HCT116 (cell line): Measurements from ENCODE around the gene CMTM8. TPM values are rescaled to one million over a fixed set of nuclear protein-coding genes. Genes with fewer than 3 reads are reported as not detected.

Experiments used
- ATAC-seq: fragments of 200-7000 bp; cut with Tn5 transposase; 2 replicates; pipeline ENCODE4 v1.9.1; 2020; ENCODE audit warnings: mild to moderate bottlenecking, moderate library complexity
- BruUV-seq: library from RNA; stranded (reverse); fragments of 400-500 nt; replicated peaks from 2 replicates; lab custom pipeline; 2021; lab: Mats Ljungman, UMichigan
- CTCF ChIA-PET: fragments of 300-600 bp; sonication (Branson Sonifier 250); formaldehyde crosslinking; loops from one replicate; lab custom pipeline; 2021; ENCODE audit warnings: antibody characterized with exemption; lab: Charles Lee
- POLR2A ChIA-PET: fragments of 300-600, 350-600 bp; sonication (Branson Sonifier 250); formaldehyde crosslinking; loops from one replicate; lab custom pipeline; 2021; ENCODE audit warnings: antibody characterized with exemption; lab: Charles Lee
- RAD21 ChIA-PET, 2 experiments: fragments of 300-600 bp; sonication (Branson Sonifier 250); formaldehyde crosslinking; loops; one replicate each; lab custom pipeline; 2023; ENCODE audit warnings: low total read pairs in 2 of 2; ENCODE audit not compliant: uncharacterized antibody in 2 of 2, unreplicated experiment in 2 of 2, low non-redundant PET in 1 of 2; lab: Charles Lee
- DNase-seq: peaks from one replicate; pipeline ENCODE4 v3.0.0-alpha.2; 2010; ENCODE audit warnings: low read depth, low spot score
- H2AFZ ChIP-seq: fragments of 200-600 bp; shearing (Covaris generic), sonication (generic); 2 replicates; pipeline ENCODE4 v1.6.1; 2017; ENCODE audit warnings: low read depth, mixed run types, mixed read lengths, antibody characterized with exemption, low read length; ENCODE audit not compliant: poor library complexity, severe bottlenecking
- H3K27ac ChIP-seq: 2 replicates; pipeline ENCODE4 v1.5.1; 2012; ENCODE audit warnings: low read depth, low read length
- H3K27me3 ChIP-seq: fragments of 200-600 bp; sonication (generic); 2 replicates; pipeline ENCODE4 v1.6.1; 2016; ENCODE audit warnings: mixed run types, low read length, mixed read lengths; ENCODE audit not compliant: insufficient read depth
- H3K36me3 ChIP-seq, 2 experiments: fragments of 200-500 bp in 1 of 2; fragments of 200-600 bp in 1 of 2; sonication (Bioruptor generic) in 1 of 2; sonication (generic) in 1 of 2; 2 replicates each; pipeline versions ENCODE4 v1.5.1 to v1.6.1; 2014 to 2016; ENCODE audit warnings: low read length in 2 of 2, inconsistent platforms in 1 of 2, mixed read lengths in 1 of 2, mixed run types in 1 of 2; ENCODE audit not compliant: insufficient read depth in 2 of 2, control insufficient read depth in 1 of 2
- H3K4me1 ChIP-seq, 2 experiments: fragments of 200-600 bp in 1 of 2; sonication (generic) in 1 of 2; 2 replicates each; pipeline versions ENCODE4 v1.5.1 to v1.6.1; 2012 to 2017; ENCODE audit warnings: low read length in 2 of 2, inconsistent platforms in 1 of 2, mild to moderate bottlenecking in 1 of 2, mixed read lengths in 1 of 2, mixed run types in 1 of 2, moderate library complexity in 1 of 2; ENCODE audit not compliant: insufficient read depth in 2 of 2, control insufficient read depth in 1 of 2
- H3K4me2 ChIP-seq: fragments of 200-600 bp; sonication (generic); 2 replicates; pipeline ENCODE4 v1.6.1; 2017; ENCODE audit warnings: mixed run types, low read length, mixed read lengths
- H3K4me3 ChIP-seq, 2 experiments: fragments of 200-600 bp in 1 of 2; sonication (generic) in 1 of 2; replicated peaks in 1 of 2; 2 replicates each; pipeline ENCODE4 v1.5.1; 2011 to 2016; ENCODE audit warnings: low read length in 2 of 2, control low read depth in 1 of 2, low read depth in 1 of 2, mild to moderate bottlenecking in 1 of 2, mixed read lengths in 1 of 2, mixed run types in 1 of 2
- H3K79me2 ChIP-seq: fragments of 200-600 bp; sonication (generic); 2 replicates; pipeline ENCODE4 v1.6.1; 2017; ENCODE audit warnings: mild to moderate bottlenecking, mixed run types, low read length, moderate library complexity, mixed read lengths; ENCODE audit not compliant: insufficient read depth
- H3K9ac ChIP-seq: fragments of 200-600 bp; sonication (generic); 2 replicates; pipeline ENCODE4 v1.6.1; 2016; ENCODE audit warnings: low read length, mixed read lengths
- H3K9me2 ChIP-seq: fragments of 200-600 bp; sonication (generic), shearing (Covaris generic); 2 replicates; pipeline ENCODE4 v1.6.1; 2017; ENCODE audit warnings: mixed run types, mild to moderate bottlenecking, moderate library complexity; ENCODE audit not compliant: insufficient read depth
- H3K9me3 ChIP-seq, 2 experiments: fragments of 200-500 bp in 1 of 2; fragments of 200-600 bp in 1 of 2; sonication (Bioruptor generic) in 1 of 2; sonication (generic) in 1 of 2; 2 replicates each; pipeline ENCODE4 v1.6.1; 2014 to 2017; ENCODE audit warnings: low read length in 2 of 2, mixed read lengths in 2 of 2, inconsistent platforms in 1 of 2, low read depth in 1 of 2, mild to moderate bottlenecking in 1 of 2, mixed run types in 1 of 2, moderate library complexity in 1 of 2; ENCODE audit not compliant: control insufficient read depth in 1 of 2, insufficient read depth in 1 of 2
- H4K20me1 ChIP-seq: fragments of 200-600 bp; sonication (generic), shearing (Covaris generic); 2 replicates; pipeline ENCODE4 v1.6.1; 2017; ENCODE audit warnings: mixed run types, mild to moderate bottlenecking, moderate library complexity; ENCODE audit not compliant: insufficient read depth
- EGR1 ChIP-seq: IDR thresholded peaks from 2 replicates; pipeline ENCODE4 v1.6.1; 2012; ENCODE audit warnings: low read depth
- EZH2 ChIP-seq: fragments of 200-600 bp; sonication (generic); IDR thresholded peaks from 2 replicates; pipeline ENCODE4 v1.6.1; 2017; ENCODE audit warnings: antibody characterized with exemption, mixed run types
- JUND ChIP-seq: IDR thresholded peaks from 2 replicates; pipeline ENCODE4 v1.6.1; 2012
- MAX ChIP-seq: IDR thresholded peaks from 2 replicates; pipeline ENCODE4 v1.6.1; 2012
- POLR2A ChIP-seq: IDR thresholded peaks from 2 replicates; pipeline ENCODE4 v1.7.0; 2011; ENCODE audit warnings: borderline replicate concordance; ENCODE audit not compliant: insufficient read depth, insufficient read length; ENCODE audit errors: extremely low read depth
- RAD21 ChIP-seq: IDR thresholded peaks from 2 replicates; pipeline ENCODE4 v1.6.1; 2012; ENCODE audit warnings: low read depth, mild to moderate bottlenecking
- SIN3A ChIP-seq: IDR thresholded peaks from 2 replicates; pipeline ENCODE4 v1.6.1; 2012; ENCODE audit warnings: low read depth
- TCF7L2 ChIP-seq: IDR thresholded peaks from 2 replicates; pipeline ENCODE4 v1.7.0; 2011; ENCODE audit warnings: borderline replicate concordance, inconsistent platforms; ENCODE audit not compliant: insufficient read depth, insufficient read length; ENCODE audit errors: extremely low read depth
- YY1 ChIP-seq: IDR thresholded peaks from 2 replicates; pipeline ENCODE4 v1.6.1; 2011; ENCODE audit warnings: low read length, low read depth, moderate library complexity, mild to moderate bottlenecking; ENCODE audit not compliant: insufficient replicate concordance; ENCODE audit errors: extremely low read depth
- ZFX ChIP-seq: fragments of 450-650 bp; IDR thresholded peaks from 2 replicates; pipeline ENCODE4 v1.6.1; 2017
- ZNF274 ChIP-seq: fragments of 200-500 bp; sonication (Bioruptor generic); IDR thresholded peaks from 2 replicates; pipeline ENCODE4 v1.6.1; 2014; ENCODE audit warnings: mild to moderate bottlenecking, low read depth, low read length, inconsistent platforms
- intact Hi-C: fragments of 100-400 bp; cut with micrococcal nuclease; formaldehyde crosslinking; loops from 2 replicates; pipeline ENCODE4 v1.10.0; 2022
- total RNA-seq: library from RNA; stranded (reverse); gene quantifications from one replicate; pipeline ENCODE4 v1.2.1, GENCODE V29; 2021; ENCODE audit not compliant: unreplicated experiment
- TF ChIP-seq, protein P1 (sequence below), 3 experiments: fragments of 200-600 bp in 1 of 3; sonication (generic) in 1 of 3; IDR thresholded peaks in 2 of 3; conservative IDR thresholded peaks in 1 of 3; 2 replicates each; pipeline ENCODE4 v1.5.1; 2012 to 2017; ENCODE audit warnings: low read depth in 2 of 3, low read length in 2 of 3, antibody characterized with exemption in 1 of 3, borderline replicate concordance in 1 of 3, control low read depth in 1 of 3, mild to moderate bottlenecking in 1 of 3, mixed read lengths in 1 of 3, mixed run types in 1 of 3, moderate library complexity in 1 of 3; ENCODE audit not compliant: insufficient read depth in 1 of 3
- TF ChIP-seq, protein P2 (sequence below): IDR thresholded peaks from 2 replicates; pipeline ENCODE4 v1.6.1; 2012; ENCODE audit warnings: low read depth
- TF ChIP-seq, protein P3 (sequence below): IDR thresholded peaks from 2 replicates; pipeline ENCODE4 v1.6.1; 2012

CMTM8 gene
- total RNA-seq, 1 experiment from 2014 or later: 19.4 TPM

DNA sequence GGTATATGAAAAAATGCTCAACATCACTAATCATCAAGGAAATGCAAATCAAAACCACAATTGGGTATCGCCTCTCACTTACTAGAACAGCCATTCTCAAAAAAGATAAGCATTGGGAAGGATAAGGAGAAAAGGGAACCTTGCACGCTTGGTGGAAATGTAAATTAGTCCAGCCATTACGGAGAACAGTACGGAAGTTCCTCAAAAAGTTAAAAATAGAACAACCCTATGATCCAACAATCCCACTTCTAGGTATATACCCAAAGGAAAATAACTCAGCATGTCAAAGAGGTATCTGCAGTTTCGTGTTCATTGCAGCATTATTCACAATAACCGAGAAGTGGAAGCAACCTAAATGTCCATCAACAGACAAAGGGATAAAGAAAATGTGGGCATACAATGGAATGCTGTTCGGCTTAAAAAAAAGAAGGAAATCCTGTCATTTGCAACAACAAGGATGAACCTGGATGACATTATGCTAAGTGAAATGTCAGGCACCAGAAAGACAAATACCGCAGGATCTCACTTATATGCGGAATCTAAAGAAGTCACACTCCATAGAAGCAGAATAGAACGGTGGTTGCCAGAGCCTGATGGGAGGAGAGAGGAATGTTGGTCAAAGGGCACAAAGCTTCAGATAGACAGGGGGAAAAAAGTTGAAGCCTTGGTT is 141.5 kb downstream of the CMTM8 start:
- H3K9me3 ChIP-seq: no peaks in the 10 kb centered on the region
- no peaks in the 10 kb centered on the region for H3K36me3 ChIP-seq
- ChIA-PET CTCF (interaction anchor here (0.6 kb wide), 1 partner anchor 141 kb away, joined by 4 read pairs; the partner anchor contains the start of gene CMTM8), POLR2A (no interaction called here), RAD21 (no interaction called here)
- no peak overlapping the region for H3K9ac ChIP-seq
- no peak overlapping the region for H3K4me2 ChIP-seq
- no peak for DNase-seq
- H3K9me2 ChIP-seq: no peaks in the 10 kb centered on the region
- H3K79me2 ChIP-seq: no peaks in the 10 kb centered on the region
- no peak overlapping the region for H3K4me3 ChIP-seq
- ATAC-seq: no peak
- peaks cover 0 to 11% of the 10 kb centered on the region in 2 experiments; a peak in 1 of 4 replicates for H3K4me1 ChIP-seq
- H4K20me1 ChIP-seq: no peaks in the 10 kb centered on the region
- H2AFZ ChIP-seq: no peak overlapping the region
- no peak overlapping the region for H3K27ac ChIP-seq
- no TSS peak for BruUV-seq
- H3K27me3 ChIP-seq: no peaks in the 10 kb centered on the region
- no peak for TF ChIP-seq EZH2
- TF ChIP-seq, protein P1, sequence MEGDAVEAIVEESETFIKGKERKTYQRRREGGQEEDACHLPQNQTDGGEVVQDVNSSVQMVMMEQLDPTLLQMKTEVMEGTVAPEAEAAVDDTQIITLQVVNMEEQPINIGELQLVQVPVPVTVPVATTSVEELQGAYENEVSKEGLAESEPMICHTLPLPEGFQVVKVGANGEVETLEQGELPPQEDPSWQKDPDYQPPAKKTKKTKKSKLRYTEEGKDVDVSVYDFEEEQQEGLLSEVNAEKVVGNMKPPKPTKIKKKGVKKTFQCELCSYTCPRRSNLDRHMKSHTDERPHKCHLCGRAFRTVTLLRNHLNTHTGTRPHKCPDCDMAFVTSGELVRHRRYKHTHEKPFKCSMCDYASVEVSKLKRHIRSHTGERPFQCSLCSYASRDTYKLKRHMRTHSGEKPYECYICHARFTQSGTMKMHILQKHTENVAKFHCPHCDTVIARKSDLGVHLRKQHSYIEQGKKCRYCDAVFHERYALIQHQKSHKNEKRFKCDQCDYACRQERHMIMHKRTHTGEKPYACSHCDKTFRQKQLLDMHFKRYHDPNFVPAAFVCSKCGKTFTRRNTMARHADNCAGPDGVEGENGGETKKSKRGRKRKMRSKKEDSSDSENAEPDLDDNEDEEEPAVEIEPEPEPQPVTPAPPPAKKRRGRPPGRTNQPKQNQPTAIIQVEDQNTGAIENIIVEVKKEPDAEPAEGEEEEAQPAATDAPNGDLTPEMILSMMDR (IDR thresholded peaks at IDR 0.05 in 2 of 3, conservative IDR thresholded peaks at IDR 0.05 in 1 of 3; ENCODE audit: borderline replicate concordance in 1 of 3, insufficient read depth in 1 of 3, low read depth in 2 of 3, low read length in 2 of 3): no peak
- TF ChIP-seq POLR2A: no peak
- TF ChIP-seq JUND: no peak
- TF ChIP-seq RAD21: no peak
- TF ChIP-seq, protein P2, sequence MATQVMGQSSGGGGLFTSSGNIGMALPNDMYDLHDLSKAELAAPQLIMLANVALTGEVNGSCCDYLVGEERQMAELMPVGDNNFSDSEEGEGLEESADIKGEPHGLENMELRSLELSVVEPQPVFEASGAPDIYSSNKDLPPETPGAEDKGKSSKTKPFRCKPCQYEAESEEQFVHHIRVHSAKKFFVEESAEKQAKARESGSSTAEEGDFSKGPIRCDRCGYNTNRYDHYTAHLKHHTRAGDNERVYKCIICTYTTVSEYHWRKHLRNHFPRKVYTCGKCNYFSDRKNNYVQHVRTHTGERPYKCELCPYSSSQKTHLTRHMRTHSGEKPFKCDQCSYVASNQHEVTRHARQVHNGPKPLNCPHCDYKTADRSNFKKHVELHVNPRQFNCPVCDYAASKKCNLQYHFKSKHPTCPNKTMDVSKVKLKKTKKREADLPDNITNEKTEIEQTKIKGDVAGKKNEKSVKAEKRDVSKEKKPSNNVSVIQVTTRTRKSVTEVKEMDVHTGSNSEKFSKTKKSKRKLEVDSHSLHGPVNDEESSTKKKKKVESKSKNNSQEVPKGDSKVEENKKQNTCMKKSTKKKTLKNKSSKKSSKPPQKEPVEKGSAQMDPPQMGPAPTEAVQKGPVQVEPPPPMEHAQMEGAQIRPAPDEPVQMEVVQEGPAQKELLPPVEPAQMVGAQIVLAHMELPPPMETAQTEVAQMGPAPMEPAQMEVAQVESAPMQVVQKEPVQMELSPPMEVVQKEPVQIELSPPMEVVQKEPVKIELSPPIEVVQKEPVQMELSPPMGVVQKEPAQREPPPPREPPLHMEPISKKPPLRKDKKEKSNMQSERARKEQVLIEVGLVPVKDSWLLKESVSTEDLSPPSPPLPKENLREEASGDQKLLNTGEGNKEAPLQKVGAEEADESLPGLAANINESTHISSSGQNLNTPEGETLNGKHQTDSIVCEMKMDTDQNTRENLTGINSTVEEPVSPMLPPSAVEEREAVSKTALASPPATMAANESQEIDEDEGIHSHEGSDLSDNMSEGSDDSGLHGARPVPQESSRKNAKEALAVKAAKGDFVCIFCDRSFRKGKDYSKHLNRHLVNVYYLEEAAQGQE: no peak
- no peak for TF ChIP-seq ZFX
- no peak for TF ChIP-seq MAX
- TF ChIP-seq ZNF274: no peak
- TF ChIP-seq YY1: no peak
- TF ChIP-seq TCF7L2: no peak
- no peak for TF ChIP-seq EGR1
- TF ChIP-seq, protein P3, sequence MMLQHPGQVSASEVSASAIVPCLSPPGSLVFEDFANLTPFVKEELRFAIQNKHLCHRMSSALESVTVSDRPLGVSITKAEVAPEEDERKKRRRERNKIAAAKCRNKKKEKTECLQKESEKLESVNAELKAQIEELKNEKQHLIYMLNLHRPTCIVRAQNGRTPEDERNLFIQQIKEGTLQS: no peak
- TF ChIP-seq SIN3A: no peak
- intact Hi-C loops: no loop called here
